Stimulated activated naive CD8-positive, alpha-beta T cell treated with anti-CD3 and anti-CD28 coated beads, Interleukin-15, amount 100 ng/mL, for 72 hours (primary cell): ENCODE measurements around the gene RNF144A.
"Not testable (repeated sequence)": the region's sequence is repeated elsewhere in the genome, so short reads cannot be mapped to it uniquely, and the experiment has no call there.

Source experiments
- ATAC-seq: fragments of 150-1000 bp; cut with Tn5 transposase; 2 replicates; pipeline ENCODE4 v1.10.0; 2021; ENCODE audit warnings: mild to moderate bottlenecking, moderate library complexity
- DNase-seq, 2 donors: peaks; one replicate each; pipeline ENCODE4 v3.0.0; 2021 to 2022
- H3K27ac Mint-ChIP-seq, 2 donors: one replicate each; pipeline ENCODE4 v1.8.0; 2022; ENCODE audit warnings: mild to moderate bottlenecking in 2 of 2, mixed read lengths in 2 of 2, moderate library complexity in 2 of 2
- H3K27me3 Mint-ChIP-seq: one replicate; pipeline ENCODE4 v1.8.0; 2022; ENCODE audit warnings: mixed read lengths
- H3K4me1 Mint-ChIP-seq: one replicate; pipeline ENCODE4 v1.8.0; 2022; ENCODE audit warnings: mild to moderate bottlenecking, mixed read lengths
- H3K4me3 Mint-ChIP-seq, 2 donors: one replicate each; pipeline ENCODE4 v1.8.0; 2022; ENCODE audit warnings: mild to moderate bottlenecking in 2 of 2, mixed read lengths in 2 of 2, moderate library complexity in 1 of 2
- H3K9me3 Mint-ChIP-seq, 2 donors: one replicate each; pipeline ENCODE4 v1.8.0; 2022; ENCODE audit warnings: mixed read lengths in 2 of 2

Gene RNF144A

GRCh38 chr2:6982934-6983589 is 65.8 kb downstream of the RNF144A start:
- DNase-seq (no peak), ATAC-seq (no peak)
- Mint-ChIP-seq H3K9me3 (peaks cover 11 to 19% of the 10 kb centered on the region in 2 donors), H3K4me3 (no peak overlapping the region), H3K27me3 (no peaks in the 10 kb centered on the region), H3K4me1 (peaks cover 53% of the 10 kb centered on the region), H3K27ac (no peak overlapping the region)

GRCh38 chr2:6986301-6986911 is 69.2 kb downstream of the RNF144A start:
- Mint-ChIP-seq H3K4me1 (peaks cover 35% of the 10 kb centered on the region), H3K4me3 (no peak overlapping the region), H3K27me3 (no peaks in the 10 kb centered on the region), H3K9me3 (peaks cover 4 to 12% of the 10 kb centered on the region in 2 donors), H3K27ac (peak overlapping the region in 1 of 2 donors; percentile 46)
- no peak for ATAC-seq
- DNase-seq, result no peak

- Mint-ChIP-seq H3K4me1 (peaks cover 29% of the 10 kb centered on the region), H3K9me3 (peaks cover 0 to 7% of the 10 kb centered on the region in 2 donors), H3K4me3 (no peak overlapping the region), H3K27me3 (no peaks in the 10 kb centered on the region), H3K27ac (peak overlapping the region in 1 of 2 donors; percentile 75)
- no peak for DNase-seq
- no peak for ATAC-seq
Measured at GRCh38 chr2:6986912-6987361, 69.7 kb downstream of the RNF144A start.

- H3K27ac Mint-ChIP-seq, result no peak overlapping the region
- H3K4me1 Mint-ChIP-seq, result peaks cover 9% of the 10 kb centered on the region
- DNase-seq, result no peak
- no peaks in the 10 kb centered on the region for H3K27me3 Mint-ChIP-seq
- ATAC-seq, result no peak
- no peak overlapping the region for H3K4me3 Mint-ChIP-seq
- H3K9me3 Mint-ChIP-seq, result peaks cover 0 to 7% of the 10 kb centered on the region in 2 donors
Measured at GRCh38 chr2:6990871-6991270, 73.7 kb downstream of the RNF144A start.

- ATAC-seq (no peak), DNase-seq (no peak)
- Mint-ChIP-seq H3K27me3 (no peaks in the 10 kb centered on the region), H3K27ac (no peak overlapping the region), H3K4me1 (peaks cover 9% of the 10 kb centered on the region), H3K9me3 (peaks cover 0 to 7% of the 10 kb centered on the region in 2 donors), H3K4me3 (no peak overlapping the region)
Measured at GRCh38 chr2:6992794-6993228, 75.6 kb downstream of the RNF144A start.

DNA sequence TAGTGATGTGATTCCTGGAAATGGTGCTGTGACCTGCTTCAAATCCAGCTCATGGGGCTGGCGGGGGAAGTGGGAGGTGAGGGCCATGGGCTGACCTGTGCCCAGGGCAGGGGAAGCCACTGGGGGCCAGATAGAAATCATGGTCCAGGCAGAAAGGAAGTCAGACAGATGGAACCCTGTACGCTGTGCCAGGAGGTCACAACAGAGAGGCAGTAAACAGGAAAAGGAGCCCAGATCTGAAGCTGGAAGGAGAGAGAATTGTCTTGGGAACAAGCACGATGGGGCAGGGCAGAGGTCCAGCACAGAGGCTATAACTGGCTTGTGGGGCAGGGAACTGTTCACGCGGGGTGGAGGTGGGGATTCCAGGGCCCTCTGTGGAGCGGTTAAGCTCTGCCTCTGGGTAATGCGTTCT is 76.0 kb downstream of the RNF144A start:
- Mint-ChIP-seq H3K27me3 (no peaks in the 10 kb centered on the region), H3K4me3 (no peak overlapping the region), H3K9me3 (peaks cover 0 to 7% of the 10 kb centered on the region in 2 donors), H3K27ac (no peak overlapping the region), H3K4me1 (peaks cover 10% of the 10 kb centered on the region)
- DNase-seq (no peak), ATAC-seq (no peak)

DNA sequence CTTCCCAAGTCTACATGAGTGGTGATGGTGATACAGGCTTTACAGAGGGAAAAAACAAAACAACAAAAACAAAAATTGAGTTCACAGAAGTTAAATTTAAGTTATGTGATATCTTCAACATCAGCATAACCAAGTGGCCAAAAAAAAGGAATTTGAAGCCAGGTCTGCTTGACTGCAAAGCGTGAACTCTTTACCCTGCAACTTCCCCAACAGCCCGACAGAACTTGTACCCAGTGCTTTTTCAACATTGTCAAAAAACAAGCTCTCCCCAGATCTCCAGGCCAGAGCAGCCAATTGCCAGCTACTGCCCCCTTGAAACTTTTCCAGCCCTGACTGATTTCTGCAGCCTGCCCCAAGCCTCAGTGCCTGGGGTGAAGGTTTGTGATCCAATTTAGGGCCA is 76.7 kb downstream of the RNF144A start:
- Mint-ChIP-seq H3K9me3 (peaks cover 0 to 7% of the 10 kb centered on the region in 2 donors), H3K4me1 (peaks cover 17% of the 10 kb centered on the region), H3K27me3 (no peaks in the 10 kb centered on the region), H3K27ac (peak overlapping the region in 1 of 2 donors; percentile 20), H3K4me3 (no peak overlapping the region)
- ATAC-seq (no peak), DNase-seq (no peak)

DNA sequence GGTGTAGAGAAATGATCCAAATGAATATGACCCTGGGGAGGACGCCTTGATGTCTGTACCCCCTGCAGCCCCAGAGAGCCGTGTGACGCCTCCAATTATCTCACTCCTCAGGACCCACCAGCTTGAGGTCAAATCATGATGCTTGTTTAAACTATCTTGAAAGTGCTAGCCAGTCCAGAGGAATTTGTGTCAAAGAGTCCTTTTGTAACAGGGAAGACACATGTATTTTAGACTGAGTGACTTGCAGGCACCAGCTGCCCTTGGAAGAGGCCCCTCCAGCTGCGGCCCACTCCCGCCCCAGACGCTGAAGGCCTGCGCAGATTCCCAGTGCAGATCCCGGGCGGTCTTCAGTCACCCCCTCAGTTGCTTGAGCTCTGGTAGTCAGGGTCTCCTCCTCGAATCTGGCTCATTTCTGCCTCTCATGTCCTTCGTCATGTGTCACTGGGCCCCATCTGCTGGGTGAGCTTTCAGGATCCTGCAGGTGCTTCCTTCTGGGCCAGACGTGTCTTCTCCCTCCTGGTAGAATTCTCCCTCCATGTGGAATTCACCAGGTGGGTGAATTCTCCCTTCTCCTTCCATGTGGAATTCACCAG is 77.4 kb downstream of the RNF144A start:
- no peak for ATAC-seq
- H3K27ac Mint-ChIP-seq, result peak overlapping the region; percentile 16 to 72
- no peaks in the 10 kb centered on the region for H3K27me3 Mint-ChIP-seq
- no peak overlapping the region for H3K4me3 Mint-ChIP-seq
- no peak for DNase-seq
- peaks cover 0 to 7% of the 10 kb centered on the region in 2 donors for H3K9me3 Mint-ChIP-seq
- peaks cover 22% of the 10 kb centered on the region for H3K4me1 Mint-ChIP-seq

DNA sequence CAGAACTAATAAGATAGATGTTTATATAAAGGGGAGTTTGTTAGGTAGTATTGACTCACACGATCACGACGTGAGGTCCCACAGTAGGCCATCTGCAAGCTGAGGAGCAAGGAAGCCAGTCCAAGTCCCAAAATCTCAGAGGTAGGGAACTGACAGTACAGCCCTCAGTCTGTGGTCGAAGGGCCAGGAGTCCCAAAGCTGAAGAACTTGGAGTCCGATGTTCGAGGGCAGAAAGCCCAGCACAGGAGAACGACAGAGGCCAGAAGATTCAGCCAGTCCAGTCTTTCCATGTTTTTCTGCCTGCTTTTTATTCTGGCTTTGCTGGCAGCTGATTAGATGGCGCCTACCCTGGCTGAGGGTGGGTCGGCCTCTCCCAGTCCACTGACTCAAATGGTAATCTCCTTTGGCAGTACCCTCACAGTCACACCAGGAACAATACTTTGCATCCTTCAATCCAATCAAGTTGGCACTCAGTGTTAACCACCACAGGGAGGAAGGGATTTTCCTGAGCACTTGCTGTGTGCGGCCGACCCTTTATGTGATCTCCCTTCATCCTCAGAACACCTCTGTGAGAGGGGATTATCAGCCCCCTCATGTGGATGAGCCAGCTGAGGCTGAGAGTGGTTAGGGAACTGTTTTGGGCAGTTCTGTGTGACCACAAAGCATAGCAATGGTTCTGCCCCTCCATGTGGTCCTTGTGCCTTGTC is 78.3 kb downstream of the RNF144A start:
- ATAC-seq (no peak), DNase-seq (no peak)
- H3K4me1 Mint-ChIP-seq, result peaks cover 22% of the 10 kb centered on the region
- H3K27me3 Mint-ChIP-seq, result no peaks in the 10 kb centered on the region
- no peak overlapping the region for H3K4me3 Mint-ChIP-seq
- peaks cover 0 to 5% of the 10 kb centered on the region in 2 donors for H3K9me3 Mint-ChIP-seq
- peak overlapping the region in 1 of 2 donors; percentile 16 for H3K27ac Mint-ChIP-seq

DNA sequence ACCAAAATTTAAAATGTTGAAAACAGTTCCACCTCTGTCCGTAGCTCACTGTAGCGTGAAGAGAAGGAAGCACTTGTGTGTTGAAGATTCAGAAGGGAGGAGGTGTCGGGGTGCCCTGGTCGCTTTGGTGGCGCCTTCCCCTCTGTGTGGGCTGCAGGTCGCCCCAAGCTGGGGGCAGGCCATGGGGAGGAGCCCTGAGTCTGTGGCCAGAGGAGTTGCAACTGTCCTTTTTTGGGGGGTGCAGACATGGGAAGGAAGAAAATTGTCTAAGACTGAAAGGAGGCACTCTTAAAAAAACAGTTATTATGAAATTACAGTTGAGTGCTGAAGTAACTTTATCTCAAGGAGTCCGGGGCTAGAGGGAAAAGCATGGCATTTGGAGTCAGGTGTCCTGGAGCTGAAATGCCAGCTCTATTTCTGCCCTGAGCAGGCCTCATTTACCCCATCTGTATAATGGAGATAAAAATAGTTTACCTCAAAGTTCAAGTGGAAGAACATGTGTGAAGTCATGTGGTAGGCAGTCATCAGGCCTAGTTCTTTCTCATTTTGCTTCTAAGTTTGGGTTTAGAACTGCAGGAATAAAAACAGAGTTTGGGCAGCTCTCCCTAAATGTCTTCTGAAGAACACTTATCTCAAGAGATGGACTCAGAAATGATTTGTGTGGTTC is 82.1 kb downstream of the RNF144A start:
- H3K27ac Mint-ChIP-seq, result no peak overlapping the region
- no peak overlapping the region for H3K4me3 Mint-ChIP-seq
- DNase-seq (no peak), ATAC-seq (no peak)
- peaks cover 29% of the 10 kb centered on the region for H3K4me1 Mint-ChIP-seq
- H3K9me3 Mint-ChIP-seq, result no peaks in the 10 kb centered on the region
- no peaks in the 10 kb centered on the region for H3K27me3 Mint-ChIP-seq

GRCh38 chr2:7001395-7001794 is 84.2 kb downstream of the RNF144A start:
- H3K4me1 Mint-ChIP-seq, result peaks cover 30% of the 10 kb centered on the region

GRCh38 chr2:7003895-7004294 is 86.7 kb downstream of the RNF144A start:
- Mint-ChIP-seq H3K27me3 (no peaks in the 10 kb centered on the region), H3K4me3 (no peak overlapping the region), H3K4me1 (peaks cover 39% of the 10 kb centered on the region), H3K27ac (no peak overlapping the region), H3K9me3 (no peaks in the 10 kb centered on the region)
- no peak for DNase-seq
- no peak for ATAC-seq

More at GRCh38 chr2:7001395-7001794, 84.2 kb downstream of the RNF144A start:
- not testable (repeated sequence) for ATAC-seq, H3K9me3 Mint-ChIP-seq, H3K4me3 Mint-ChIP-seq, DNase-seq, H3K27me3 Mint-ChIP-seq, H3K27ac Mint-ChIP-seq

DNA sequence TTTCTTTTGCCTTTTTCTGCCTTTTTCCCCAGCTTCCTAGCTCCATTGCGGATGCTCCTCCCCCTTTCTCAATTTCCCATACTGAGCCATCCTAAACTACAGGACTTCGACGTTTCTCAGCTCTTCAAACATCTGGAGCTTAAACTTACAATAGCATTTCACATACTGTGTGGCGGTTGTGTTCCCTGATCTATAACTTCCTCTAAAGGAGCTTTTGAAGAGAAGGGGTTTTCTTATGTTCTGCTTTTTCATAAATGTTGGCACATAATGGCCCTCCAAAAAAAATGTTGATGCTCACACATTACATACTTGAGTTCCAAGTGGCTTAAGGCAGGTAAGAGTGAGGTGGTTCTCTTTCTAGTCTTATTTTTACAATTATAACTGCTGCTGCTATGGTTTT is 87.4 kb downstream of the RNF144A start:
- Mint-ChIP-seq H3K9me3 (no peaks in the 10 kb centered on the region), H3K27ac (no peak overlapping the region), H3K4me3 (no peak overlapping the region), H3K4me1 (peaks cover 41% of the 10 kb centered on the region), H3K27me3 (no peaks in the 10 kb centered on the region)
- DNase-seq (no peak), ATAC-seq (no peak)

- H3K4me3 Mint-ChIP-seq, result no peak overlapping the region
- no peaks in the 10 kb centered on the region for H3K27me3 Mint-ChIP-seq
- H3K9me3 Mint-ChIP-seq, result no peaks in the 10 kb centered on the region
- peak overlapping the region; percentile 13 to 64 for H3K27ac Mint-ChIP-seq
- H3K4me1 Mint-ChIP-seq, result peaks cover 56% of the 10 kb centered on the region
- ATAC-seq (no peak), DNase-seq (no peak)
Measured at GRCh38 chr2:7007488-7007845, 90.3 kb downstream of the RNF144A start.
